DND-41 (cell line): Measurements from ENCODE around the gene AP1M2.
A peak's percentile ranks its signal among the peaks of the same experiment; 100 is the strongest.

Experiments
- ATAC-seq: fragments of 200-7000 bp; cut with Tn5 transposase; 3 replicates; pipeline ENCODE4 v1.9.1; 2021; ENCODE audit warnings: low read depth; ENCODE audit not compliant: insufficient read depth
- DNase-seq: peaks from one replicate; pipeline ENCODE4 v3.0.0-alpha.2; 2020
- H2AFZ ChIP-seq: 2 replicates; pipeline ENCODE4 v1.6.0; 2012; ENCODE audit warnings: low read depth, low read length
- H3K27ac ChIP-seq: 2 replicates; pipeline ENCODE4 v1.5.1; 2012; ENCODE audit warnings: low read length, inconsistent platforms
- H3K27me3 ChIP-seq: fragments of 200-600 bp; sonication (generic); 2 replicates; pipeline ENCODE4 v1.6.0; 2012; ENCODE audit warnings: low read length, mild to moderate bottlenecking, inconsistent platforms; ENCODE audit not compliant: insufficient read depth, poor library complexity
- H3K36me3 ChIP-seq: 2 replicates; pipeline ENCODE4 v1.5.1; 2012; ENCODE audit warnings: low read length, inconsistent platforms; ENCODE audit not compliant: insufficient read depth
- H3K4me1 ChIP-seq: 2 replicates; pipeline ENCODE4 v1.5.1; 2012; ENCODE audit warnings: mild to moderate bottlenecking, low read length; ENCODE audit not compliant: insufficient read depth
- H3K4me2 ChIP-seq: 2 replicates; pipeline ENCODE4 v1.6.0; 2012; ENCODE audit warnings: mild to moderate bottlenecking, moderate library complexity, low read length, inconsistent platforms; ENCODE audit not compliant: insufficient read depth
- H3K4me3 ChIP-seq, 2 experiments: fragments of 200-600 bp in 1 of 2; shearing (Covaris generic) in 1 of 2; 2 replicates each; pipeline ENCODE4 v1.5.1; 2012 to 2016; ENCODE audit warnings: inconsistent platforms in 2 of 2, low read length in 2 of 2, mild to moderate bottlenecking in 2 of 2, low read depth in 1 of 2, moderate library complexity in 1 of 2
- H3K79me2 ChIP-seq: 2 replicates; pipeline ENCODE4 v1.6.0; 2012; ENCODE audit warnings: low read length, inconsistent platforms; ENCODE audit not compliant: insufficient read depth
- H3K9ac ChIP-seq: 2 replicates; pipeline ENCODE4 v1.6.0; 2012; ENCODE audit warnings: low read depth, mild to moderate bottlenecking, inconsistent platforms, low read length, moderate library complexity
- H3K9me3 ChIP-seq: 2 replicates; pipeline ENCODE4 v1.5.1; 2012; ENCODE audit warnings: low read length, moderate library complexity, mild to moderate bottlenecking, inconsistent platforms; ENCODE audit not compliant: insufficient read depth, severe bottlenecking
- H4K20me1 ChIP-seq: 2 replicates; pipeline ENCODE4 v1.6.0; 2012; ENCODE audit warnings: low read length; ENCODE audit not compliant: insufficient read depth
- EZH2 ChIP-seq: IDR thresholded peaks from 3 replicates; pipeline ENCODE4 v1.6.1; 2012; ENCODE audit warnings: borderline replicate concordance, low read depth, mild to moderate bottlenecking, moderate library complexity, low read length, inconsistent platforms; ENCODE audit not compliant: severe bottlenecking
- TF ChIP-seq, protein P1 (sequence below): IDR thresholded peaks from 2 replicates; pipeline ENCODE4 v1.5.1; 2012; ENCODE audit warnings: borderline replicate concordance, low read length, moderate library complexity, mild to moderate bottlenecking; ENCODE audit not compliant: poor library complexity, severe bottlenecking; ENCODE audit errors: extremely low read depth

AP1M2 gene

DNA sequence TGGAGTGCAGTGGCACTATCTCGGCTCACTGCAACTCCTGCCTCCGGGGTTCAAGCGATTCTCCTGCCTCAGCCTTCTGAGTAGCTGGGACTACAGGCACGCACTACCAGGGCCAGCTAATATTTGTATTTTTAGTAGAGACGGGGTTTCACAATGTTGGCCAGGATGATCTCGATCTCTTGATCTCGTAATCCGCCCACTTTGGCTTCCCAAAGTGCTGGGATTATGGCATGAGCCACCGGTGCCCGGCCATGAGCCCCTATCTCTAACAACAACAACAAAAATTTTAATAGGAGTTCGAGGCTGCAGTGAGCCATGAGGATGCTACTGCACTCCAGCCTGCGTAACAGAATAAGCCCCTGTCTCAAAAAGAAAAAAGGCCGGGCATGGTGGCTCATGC, 5.0 kb downstream of the AP1M2 start:
- Histone ChIP-seq H3K27me3 (no peaks in the 10 kb centered on the region), H3K79me2 (no peaks in the 10 kb centered on the region), H4K20me1 (no peaks in the 10 kb centered on the region), H3K9me3 (no peaks in the 10 kb centered on the region), H3K4me1 (peaks cover 7% of the 10 kb centered on the region), H3K36me3 (no peaks in the 10 kb centered on the region), H3K4me3 (no peak overlapping the region), H3K4me2 (no peak overlapping the region), H3K9ac (no peak overlapping the region), H3K27ac (no peak overlapping the region), H2AFZ (no peak overlapping the region)
- ATAC-seq (no peak), DNase-seq (no peak)
- TF ChIP-seq EZH2 = no peak
- TF ChIP-seq, protein P1, sequence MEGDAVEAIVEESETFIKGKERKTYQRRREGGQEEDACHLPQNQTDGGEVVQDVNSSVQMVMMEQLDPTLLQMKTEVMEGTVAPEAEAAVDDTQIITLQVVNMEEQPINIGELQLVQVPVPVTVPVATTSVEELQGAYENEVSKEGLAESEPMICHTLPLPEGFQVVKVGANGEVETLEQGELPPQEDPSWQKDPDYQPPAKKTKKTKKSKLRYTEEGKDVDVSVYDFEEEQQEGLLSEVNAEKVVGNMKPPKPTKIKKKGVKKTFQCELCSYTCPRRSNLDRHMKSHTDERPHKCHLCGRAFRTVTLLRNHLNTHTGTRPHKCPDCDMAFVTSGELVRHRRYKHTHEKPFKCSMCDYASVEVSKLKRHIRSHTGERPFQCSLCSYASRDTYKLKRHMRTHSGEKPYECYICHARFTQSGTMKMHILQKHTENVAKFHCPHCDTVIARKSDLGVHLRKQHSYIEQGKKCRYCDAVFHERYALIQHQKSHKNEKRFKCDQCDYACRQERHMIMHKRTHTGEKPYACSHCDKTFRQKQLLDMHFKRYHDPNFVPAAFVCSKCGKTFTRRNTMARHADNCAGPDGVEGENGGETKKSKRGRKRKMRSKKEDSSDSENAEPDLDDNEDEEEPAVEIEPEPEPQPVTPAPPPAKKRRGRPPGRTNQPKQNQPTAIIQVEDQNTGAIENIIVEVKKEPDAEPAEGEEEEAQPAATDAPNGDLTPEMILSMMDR = no peak

DNA sequence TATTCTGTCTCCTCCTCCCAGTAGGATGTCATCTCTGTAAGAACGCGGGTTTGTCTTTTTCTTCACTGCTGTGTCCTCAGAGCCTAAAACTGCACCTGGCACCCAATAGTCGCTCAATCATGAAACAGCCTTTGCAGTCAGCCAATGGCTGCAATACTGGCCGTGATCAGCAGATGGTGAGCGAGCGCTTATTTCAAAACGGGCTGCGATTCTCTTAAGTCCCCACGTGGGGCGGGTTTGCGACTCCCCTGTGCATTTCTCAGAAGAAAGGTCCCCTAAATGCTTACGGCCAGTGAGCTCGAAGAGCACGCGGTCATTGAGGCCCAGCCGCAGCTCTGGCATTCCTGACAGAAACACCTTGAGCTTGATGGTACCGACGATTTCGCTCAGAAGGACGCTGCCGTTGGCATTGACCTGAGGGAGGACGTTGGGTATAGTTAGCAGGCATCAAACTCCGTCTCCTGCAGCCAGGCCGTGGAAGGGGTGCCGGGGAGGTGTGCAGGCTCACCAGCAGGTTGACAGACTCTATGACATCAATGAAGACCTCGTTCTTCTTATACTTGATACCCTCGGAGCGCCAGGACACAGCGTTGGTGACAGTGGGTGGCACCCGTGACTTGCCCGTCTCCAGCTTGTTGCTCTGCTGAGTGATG, 6.0 kb downstream of the AP1M2 start:
- peak; percentile 90 for DNase-seq
- Histone ChIP-seq H3K36me3 (no peaks in the 10 kb centered on the region), H3K4me3 (no peak overlapping the region)

DNA sequence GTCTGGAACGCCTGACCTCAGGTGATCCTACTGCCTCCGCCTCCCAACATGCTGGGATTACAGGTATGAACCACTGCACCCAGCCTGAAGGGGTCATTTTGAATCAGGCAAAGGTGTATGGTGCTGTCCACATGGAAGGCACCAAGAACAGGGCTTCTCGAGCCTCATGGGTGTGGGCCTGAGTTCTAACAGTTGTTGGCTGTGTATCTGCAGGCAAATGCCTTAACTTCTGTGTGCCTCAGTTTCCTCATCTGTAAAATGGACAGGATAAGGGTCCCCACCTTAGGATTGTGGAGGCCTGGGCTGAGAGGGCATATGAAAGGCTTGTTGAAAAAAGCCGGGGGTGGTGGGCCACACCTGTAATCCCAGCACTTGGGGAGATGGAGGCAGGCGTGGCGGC, 9.2 kb downstream of the AP1M2 start:
- H3K9ac ChIP-seq = no peak overlapping the region
- no peak overlapping the region for H3K4me2 ChIP-seq
- no peak overlapping the region for H3K27ac ChIP-seq
- peaks cover 7% of the 10 kb centered on the region for H3K4me1 ChIP-seq
- H4K20me1 ChIP-seq = no peaks in the 10 kb centered on the region
- TF ChIP-seq, protein P1 = no peak
- TF ChIP-seq EZH2 = no peak
- no peaks in the 10 kb centered on the region for H3K79me2 ChIP-seq
- H3K27me3 ChIP-seq = no peaks in the 10 kb centered on the region
- no peak for ATAC-seq
- DNase-seq = no peak
- no peaks in the 10 kb centered on the region for H3K9me3 ChIP-seq
- no peak overlapping the region for H3K4me3 ChIP-seq
- no peak overlapping the region for H2AFZ ChIP-seq
- no peaks in the 10 kb centered on the region for H3K36me3 ChIP-seq

More for the DNA sequence above, 6.0 kb downstream of the AP1M2 start:
- H3K9me3 ChIP-seq = no peaks in the 10 kb centered on the region
- H2AFZ ChIP-seq = peak overlapping the region; percentile 60
- peak; percentile 96 for ATAC-seq
- H3K9ac ChIP-seq = no peak overlapping the region
- TF ChIP-seq, protein P1 = peak; percentile 100
- TF ChIP-seq EZH2 = no peak
- H3K4me2 ChIP-seq = peak overlapping the region; percentile 50; the same call in 1 of the 2 replicates
- no peaks in the 10 kb centered on the region for H4K20me1 ChIP-seq
- H3K27ac ChIP-seq = no peak overlapping the region
- peaks cover 7% of the 10 kb centered on the region for H3K4me1 ChIP-seq
- H3K79me2 ChIP-seq = no peaks in the 10 kb centered on the region
- no peaks in the 10 kb centered on the region for H3K27me3 ChIP-seq
